ENCODE data around the gene SNX3.

DNA sequence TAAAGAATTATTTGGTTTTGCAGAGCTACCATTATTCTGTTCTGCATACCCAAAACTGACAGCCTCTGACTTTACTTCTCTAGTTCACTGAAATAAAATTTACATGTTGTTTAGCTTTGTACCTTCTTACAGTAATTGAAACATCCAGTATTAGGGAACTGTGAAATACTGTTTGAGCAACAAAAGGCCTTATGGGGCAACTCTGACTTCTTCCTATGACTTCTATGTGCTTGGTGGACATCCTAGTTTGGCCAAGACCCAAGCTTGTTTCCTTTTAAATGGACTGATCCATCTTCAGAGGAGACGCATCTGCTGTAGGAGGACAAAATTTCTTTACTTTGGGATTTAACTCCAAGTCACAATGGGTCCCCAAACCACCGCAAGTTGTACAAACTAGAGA is 50.3 kb downstream of the SNX3 start:
- TF ChIP-seq, protein P1, sequence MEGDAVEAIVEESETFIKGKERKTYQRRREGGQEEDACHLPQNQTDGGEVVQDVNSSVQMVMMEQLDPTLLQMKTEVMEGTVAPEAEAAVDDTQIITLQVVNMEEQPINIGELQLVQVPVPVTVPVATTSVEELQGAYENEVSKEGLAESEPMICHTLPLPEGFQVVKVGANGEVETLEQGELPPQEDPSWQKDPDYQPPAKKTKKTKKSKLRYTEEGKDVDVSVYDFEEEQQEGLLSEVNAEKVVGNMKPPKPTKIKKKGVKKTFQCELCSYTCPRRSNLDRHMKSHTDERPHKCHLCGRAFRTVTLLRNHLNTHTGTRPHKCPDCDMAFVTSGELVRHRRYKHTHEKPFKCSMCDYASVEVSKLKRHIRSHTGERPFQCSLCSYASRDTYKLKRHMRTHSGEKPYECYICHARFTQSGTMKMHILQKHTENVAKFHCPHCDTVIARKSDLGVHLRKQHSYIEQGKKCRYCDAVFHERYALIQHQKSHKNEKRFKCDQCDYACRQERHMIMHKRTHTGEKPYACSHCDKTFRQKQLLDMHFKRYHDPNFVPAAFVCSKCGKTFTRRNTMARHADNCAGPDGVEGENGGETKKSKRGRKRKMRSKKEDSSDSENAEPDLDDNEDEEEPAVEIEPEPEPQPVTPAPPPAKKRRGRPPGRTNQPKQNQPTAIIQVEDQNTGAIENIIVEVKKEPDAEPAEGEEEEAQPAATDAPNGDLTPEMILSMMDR (tag by site-specific recombination; IDR thresholded peaks at IDR 0.05) = no peak
- TF ChIP-seq ZNF629 (tag by site-specific recombination; IDR thresholded peaks at IDR 0.05) = no peak

Measured in HEK293 (cell line).